Measurements from ENCODE around the gene ITIH2.
"Not testable (repeated sequence)": the region's sequence is repeated elsewhere in the genome, so short reads cannot be mapped to it uniquely, and the experiment has no call there.

ITIH2 gene

GRCh38 chr10:7748637-7749036 is 45.5 kb downstream of the ITIH2 start:
- ATAC-seq (replicated peaks); H3K9me3 Mint-ChIP-seq; H3K27me3 Mint-ChIP-seq; DNase-seq; H3K4me3 Mint-ChIP-seq; H3K27ac Mint-ChIP-seq; H3K4me1 Mint-ChIP-seq: not testable (repeated sequence)
- H3K36me3 Mint-ChIP-seq, result peaks cover 12 to 31% of the 10 kb centered on the region in 2 donors

GRCh38 chr10:7750222-7750621 is 47.1 kb downstream of the ITIH2 start:
- Mint-ChIP-seq H3K36me3 (peaks cover 25 to 37% of the 10 kb centered on the region in 2 donors), H3K4me3 (no peak overlapping the region), H3K27me3 (no peaks in the 10 kb centered on the region), H3K4me1 (no peaks in the 10 kb centered on the region), H3K9me3 (no peaks in the 10 kb centered on the region), H3K27ac (no peak overlapping the region)
- no peak for ATAC-seq (replicated peaks)
- DNase-seq, result no peak

GRCh38 chr10:7752251-7752650 is 49.1 kb downstream of the ITIH2 start:
- no peak overlapping the region for H3K4me3 Mint-ChIP-seq
- H3K27ac Mint-ChIP-seq, result no peak overlapping the region
- H3K36me3 Mint-ChIP-seq, result peaks cover 31 to 42% of the 10 kb centered on the region in 2 donors
- no peak for DNase-seq
- no peak for ATAC-seq (replicated peaks)
- no peaks in the 10 kb centered on the region for H3K9me3 Mint-ChIP-seq
- H3K4me1 Mint-ChIP-seq, result no peaks in the 10 kb centered on the region
- no peaks in the 10 kb centered on the region for H3K27me3 Mint-ChIP-seq

GRCh38 chr10:7755103-7755502 is 52.0 kb downstream of the ITIH2 start:
- no peak for ATAC-seq (replicated peaks)
- H3K27me3 Mint-ChIP-seq, result no peaks in the 10 kb centered on the region
- H3K27ac Mint-ChIP-seq, result no peak overlapping the region
- no peak overlapping the region for H3K4me3 Mint-ChIP-seq
- DNase-seq, result no peak
- peaks cover 40 to 49% of the 10 kb centered on the region in 2 donors for H3K36me3 Mint-ChIP-seq
- no peaks in the 10 kb centered on the region for H3K9me3 Mint-ChIP-seq
- H3K4me1 Mint-ChIP-seq, result no peaks in the 10 kb centered on the region

- no peaks in the 10 kb centered on the region for H3K9me3 Mint-ChIP-seq
- no peak overlapping the region for H3K27ac Mint-ChIP-seq
- DNase-seq, result no peak
- H3K4me3 Mint-ChIP-seq, result no peak overlapping the region
- no peaks in the 10 kb centered on the region for H3K4me1 Mint-ChIP-seq
- H3K36me3 Mint-ChIP-seq, result peaks cover 38 to 52% of the 10 kb centered on the region in 2 donors
- ATAC-seq (replicated peaks), result peak; percentile 47 to 55
- H3K27me3 Mint-ChIP-seq, result no peaks in the 10 kb centered on the region
Observed at GRCh38 chr10:7756360-7756992, 53.4 kb downstream of the ITIH2 start.

GRCh38 chr10:7763929-7764328 is 60.8 kb downstream of the ITIH2 start:
- peaks cover 25 to 49% of the 10 kb centered on the region in 2 donors for H3K36me3 Mint-ChIP-seq
- no peak for ATAC-seq (replicated peaks)
- no peak overlapping the region for H3K27ac Mint-ChIP-seq
- DNase-seq, result no peak
- no peaks in the 10 kb centered on the region for H3K4me1 Mint-ChIP-seq
- no peak overlapping the region for H3K4me3 Mint-ChIP-seq
- no peaks in the 10 kb centered on the region for H3K9me3 Mint-ChIP-seq
- no peaks in the 10 kb centered on the region for H3K27me3 Mint-ChIP-seq

- ATAC-seq (replicated peaks) (no peak), DNase-seq (no peak)
- H3K27ac Mint-ChIP-seq, result no peak overlapping the region
- peaks cover 34 to 48% of the 10 kb centered on the region in 2 donors for H3K36me3 Mint-ChIP-seq
- H3K27me3 Mint-ChIP-seq, result no peaks in the 10 kb centered on the region
- H3K4me1 Mint-ChIP-seq, result no peaks in the 10 kb centered on the region
- no peaks in the 10 kb centered on the region for H3K9me3 Mint-ChIP-seq
- no peak overlapping the region for H3K4me3 Mint-ChIP-seq
Observed at GRCh38 chr10:7766241-7766640, 63.1 kb downstream of the ITIH2 start.

GRCh38 chr10:7767209-7767608 is 64.1 kb downstream of the ITIH2 start:
- Mint-ChIP-seq H3K36me3 (peaks cover 35 to 54% of the 10 kb centered on the region in 2 donors), H3K4me3 (no peak overlapping the region), H3K4me1 (no peaks in the 10 kb centered on the region), H3K27ac (no peak overlapping the region), H3K27me3 (no peaks in the 10 kb centered on the region), H3K9me3 (no peaks in the 10 kb centered on the region)
- ATAC-seq (replicated peaks) (no peak), DNase-seq (no peak)

- Mint-ChIP-seq H3K36me3 (peaks cover 37 to 55% of the 10 kb centered on the region in 2 donors), H3K9me3 (no peaks in the 10 kb centered on the region), H3K4me3 (no peak overlapping the region), H3K4me1 (no peaks in the 10 kb centered on the region), H3K27ac (no peak overlapping the region), H3K27me3 (no peaks in the 10 kb centered on the region)
- DNase-seq, result no peak
- no peak for ATAC-seq (replicated peaks)
Observed at GRCh38 chr10:7768417-7768816, 65.3 kb downstream of the ITIH2 start.

GRCh38 chr10:7773845-7774801 is 71.0 kb downstream of the ITIH2 start:
- H3K4me1 Mint-ChIP-seq, result peaks cover 4 to 9% of the 10 kb centered on the region in 2 donors
- no peaks in the 10 kb centered on the region for H3K27me3 Mint-ChIP-seq
- ATAC-seq (replicated peaks), result no peak
- H3K9me3 Mint-ChIP-seq, result no peaks in the 10 kb centered on the region
- DNase-seq, result no peak
- peaks cover 54 to 56% of the 10 kb centered on the region in 2 donors for H3K36me3 Mint-ChIP-seq
- no peak overlapping the region for H3K4me3 Mint-ChIP-seq
- H3K27ac Mint-ChIP-seq, result no peak overlapping the region

- peaks cover 7 to 14% of the 10 kb centered on the region in 2 donors for H3K4me1 Mint-ChIP-seq
- H3K36me3 Mint-ChIP-seq, result peaks cover 56 to 59% of the 10 kb centered on the region in 2 donors
- no peaks in the 10 kb centered on the region for H3K9me3 Mint-ChIP-seq
- no peaks in the 10 kb centered on the region for H3K27me3 Mint-ChIP-seq
- DNase-seq (no peak), ATAC-seq (replicated peaks) (no peak)
- no peak overlapping the region for H3K4me3 Mint-ChIP-seq
- H3K27ac Mint-ChIP-seq, result no peak overlapping the region
Observed at GRCh38 chr10:7776777-7777176, 73.7 kb downstream of the ITIH2 start.

GRCh38 chr10:7782194-7782593 is 79.1 kb downstream of the ITIH2 start:
- H3K4me1 Mint-ChIP-seq; DNase-seq; H3K4me3 Mint-ChIP-seq; H3K9me3 Mint-ChIP-seq; ATAC-seq (replicated peaks); H3K27me3 Mint-ChIP-seq; H3K27ac Mint-ChIP-seq: not testable (repeated sequence)
- peaks cover 26 to 32% of the 10 kb centered on the region in 2 donors for H3K36me3 Mint-ChIP-seq

GRCh38 chr10:7786430-7786829 is 83.3 kb downstream of the ITIH2 start:
- H3K4me1 Mint-ChIP-seq, result peaks cover 13 to 21% of the 10 kb centered on the region in 2 donors

GRCh38 chr10:7787150-7787856 is 84.2 kb downstream of the ITIH2 start:
- Mint-ChIP-seq H3K4me1 (peaks cover 14 to 30% of the 10 kb centered on the region in 2 donors), H3K36me3 (peaks cover 9 to 22% of the 10 kb centered on the region in 2 donors), H3K4me3 (no peak overlapping the region), H3K9me3 (no peaks in the 10 kb centered on the region), H3K27me3 (no peaks in the 10 kb centered on the region), H3K27ac (no peak overlapping the region)
- ATAC-seq (replicated peaks), result peak; percentile 1 to 8
- no peak for DNase-seq

More at GRCh38 chr10:7786430-7786829, 83.3 kb downstream of the ITIH2 start:
- Mint-ChIP-seq H3K36me3 (peaks cover 9 to 16% of the 10 kb centered on the region in 2 donors), H3K9me3 (no peaks in the 10 kb centered on the region), H3K27me3 (no peaks in the 10 kb centered on the region), H3K4me3 (no peak overlapping the region), H3K27ac (no peak overlapping the region)
- DNase-seq (no peak), ATAC-seq (replicated peaks) (no peak)

Data from stimulated activated naive B cell treated with anti-CD40 and anti-IgM and Interleukin-4, amounts not matched to agents 10 μg/mL and 1 μg/mL and 100 μg/mL, for 72 hours (primary cell).